HG02884 (cell line): ENCODE data around the gene TPD52L1.

Experiments
- ATAC-seq: cut with Tn5 transposase; IDR thresholded peaks from one replicate; pipeline ENCODE4 v1.9.1; 2021; ENCODE audit warnings: mild to moderate bottlenecking, moderate library complexity; ENCODE audit not compliant: unreplicated experiment

TPD52L1 gene

DNA sequence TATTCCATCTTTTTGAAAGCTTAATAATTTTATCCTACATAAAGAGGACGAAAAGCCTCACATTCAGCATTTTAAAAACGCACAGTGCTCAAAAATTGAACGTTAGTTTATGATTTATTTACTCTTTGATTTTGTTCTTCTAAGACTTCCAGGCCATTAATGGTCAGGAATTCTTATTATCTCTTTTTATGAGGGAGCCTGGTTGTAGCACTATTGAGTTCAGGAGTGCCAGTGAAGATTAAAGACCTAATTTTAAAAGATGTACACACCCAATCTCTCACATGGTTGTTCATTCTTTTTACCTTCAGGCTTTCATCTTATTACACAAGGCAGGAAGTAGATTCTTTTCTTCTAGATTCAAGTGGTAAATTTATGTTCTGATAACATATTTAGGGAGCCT lies 79.6 kb downstream of the TPD52L1 start:
- ATAC-seq = no peak

DNA sequence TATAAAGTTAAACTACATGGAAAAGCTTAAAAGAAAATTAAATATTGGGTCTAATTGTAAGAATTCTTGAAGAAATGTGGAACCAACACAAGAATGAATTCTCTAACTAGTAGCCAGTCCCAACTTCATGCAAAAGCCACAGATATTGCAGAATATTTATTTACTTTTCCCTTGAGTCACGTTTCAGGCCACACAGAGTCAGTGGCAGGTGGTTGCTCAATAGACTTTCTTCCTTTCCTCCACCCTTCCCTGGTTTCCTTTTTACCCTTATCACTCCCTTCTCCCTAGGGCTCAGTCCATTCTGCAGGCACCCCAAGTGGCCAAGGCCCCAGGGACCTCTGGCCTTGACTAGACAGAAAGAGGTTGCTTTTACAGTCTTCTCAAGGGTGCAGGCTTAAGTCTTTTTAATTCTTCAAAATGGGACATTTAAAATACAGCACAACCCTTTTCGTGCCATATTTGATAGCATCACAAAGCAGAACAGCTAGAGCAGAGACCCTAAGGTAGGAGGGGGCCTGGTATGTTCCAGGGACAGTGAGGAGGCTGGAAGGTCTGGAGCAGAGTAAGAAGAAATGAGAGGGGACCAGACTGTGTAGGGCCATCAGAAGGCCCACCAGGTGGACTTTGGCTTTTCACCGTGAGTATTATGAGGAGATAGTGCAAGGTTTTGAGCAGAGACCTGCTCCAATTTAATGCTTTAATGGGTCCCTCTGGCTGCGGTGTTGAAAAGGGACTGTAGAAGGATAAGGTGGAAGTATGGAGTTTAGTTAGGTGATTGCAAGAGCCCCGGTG lies 83.2 kb downstream of the TPD52L1 start:
- ATAC-seq = no peak

GRCh38 chr6:125237764-125238163 lies 84.2 kb downstream of the TPD52L1 start:
- ATAC-seq = no peak

GRCh38 chr6:125245109-125245508 lies 91.5 kb downstream of the TPD52L1 start:
- no peak for ATAC-seq

GRCh38 chr6:125245523-125246264 lies 92.1 kb downstream of the TPD52L1 start:
- ATAC-seq = no peak

DNA sequence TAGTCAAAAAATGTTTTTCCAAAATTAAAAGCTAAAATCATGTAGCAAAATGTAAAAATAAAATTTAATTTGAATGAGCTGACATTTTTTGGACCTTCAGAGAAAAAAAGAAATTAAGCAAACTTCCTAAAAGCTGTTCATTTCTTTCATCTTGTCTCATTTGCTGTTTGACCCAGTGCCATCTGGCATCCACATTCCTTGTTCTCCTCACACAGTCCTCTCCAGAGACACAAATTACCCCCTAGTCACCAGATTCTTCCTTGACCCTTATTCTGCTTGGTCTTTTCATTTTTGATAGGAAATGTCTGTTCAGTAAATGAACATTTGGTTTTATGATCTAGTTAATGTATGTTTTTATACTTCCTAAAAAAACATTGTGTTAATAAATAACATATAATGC lies 93.0 kb downstream of the TPD52L1 start:
- ATAC-seq = no peak

DNA sequence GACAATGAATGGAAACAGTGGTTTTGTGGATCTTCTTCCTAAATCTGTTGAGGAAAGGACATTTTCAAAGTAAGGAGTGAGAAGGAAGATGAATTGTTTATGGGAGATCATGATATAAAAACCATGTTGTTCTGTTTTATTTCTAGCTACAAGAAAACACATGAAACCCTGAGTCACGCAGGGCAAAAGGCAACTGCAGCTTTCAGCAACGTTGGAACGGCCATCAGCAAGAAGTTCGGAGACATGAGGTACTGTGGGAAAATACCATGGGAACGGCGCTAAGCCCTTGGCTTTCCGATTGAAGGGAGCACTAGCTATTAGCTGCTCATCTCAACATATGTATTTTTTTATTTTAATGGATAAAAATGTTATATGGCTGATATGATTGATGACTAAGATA lies 94.6 kb downstream of the TPD52L1 start:
- ATAC-seq = no peak

- no peak for ATAC-seq
These were observed 96.9 kb downstream of the TPD52L1 start for GRCh38 chr6:125250511-125250910.

DNA sequence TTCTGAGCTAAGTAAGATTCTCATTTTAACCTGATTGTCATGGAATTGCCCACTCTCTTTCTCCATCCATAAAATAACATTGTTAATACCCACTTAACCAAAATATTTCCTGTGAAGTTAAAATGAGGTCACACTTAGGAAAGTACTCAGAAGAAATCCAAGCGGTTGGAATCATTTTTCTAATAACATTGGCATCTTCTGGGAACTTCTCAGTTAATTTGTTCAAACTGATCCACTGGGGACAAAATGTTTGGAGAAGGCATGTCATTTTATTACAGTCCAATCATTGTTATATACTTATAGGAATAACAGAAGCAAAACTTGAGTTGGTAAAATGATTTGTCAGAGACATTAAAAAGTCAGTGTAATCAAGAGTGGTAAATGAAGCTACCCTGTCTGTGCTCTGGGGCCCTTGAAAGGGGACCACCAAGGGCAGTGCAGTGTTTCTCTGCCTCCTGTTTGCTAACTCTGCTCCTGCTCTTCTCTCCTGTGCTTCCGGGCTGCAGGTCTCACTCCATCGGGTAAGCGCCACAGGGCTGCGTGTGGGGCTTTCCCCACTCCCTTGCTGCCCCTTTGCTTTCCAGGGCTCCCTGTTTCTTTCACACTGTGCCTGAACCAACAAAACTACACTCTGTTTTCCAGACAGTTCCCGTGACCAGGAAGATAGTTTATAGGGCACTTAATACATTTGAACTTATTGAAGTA lies 98.1 kb downstream of the TPD52L1 start:
- no peak for ATAC-seq

GRCh38 chr6:125252891-125253290 lies 99.3 kb downstream of the TPD52L1 start:
- no peak for ATAC-seq

DNA sequence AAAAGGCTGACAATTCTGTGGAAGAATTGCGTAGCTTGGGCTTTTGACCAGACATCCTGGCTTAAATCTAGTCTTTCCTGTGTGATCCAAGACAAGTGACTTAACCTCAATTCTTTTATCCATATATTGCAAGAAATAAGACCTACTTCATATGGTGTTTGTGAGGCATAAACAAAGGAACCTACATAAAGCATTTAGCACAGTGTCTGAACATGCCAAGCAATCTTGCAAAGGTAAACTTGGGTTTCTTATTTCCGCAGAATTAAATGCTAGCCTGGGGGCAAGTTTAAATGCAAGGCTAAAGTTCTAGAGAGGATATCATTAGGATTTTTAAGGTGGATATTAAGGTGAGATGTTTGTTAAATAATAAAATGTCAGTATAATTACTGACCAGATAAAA lies 100.3 kb downstream of the TPD52L1 start:
- no peak for ATAC-seq

DNA sequence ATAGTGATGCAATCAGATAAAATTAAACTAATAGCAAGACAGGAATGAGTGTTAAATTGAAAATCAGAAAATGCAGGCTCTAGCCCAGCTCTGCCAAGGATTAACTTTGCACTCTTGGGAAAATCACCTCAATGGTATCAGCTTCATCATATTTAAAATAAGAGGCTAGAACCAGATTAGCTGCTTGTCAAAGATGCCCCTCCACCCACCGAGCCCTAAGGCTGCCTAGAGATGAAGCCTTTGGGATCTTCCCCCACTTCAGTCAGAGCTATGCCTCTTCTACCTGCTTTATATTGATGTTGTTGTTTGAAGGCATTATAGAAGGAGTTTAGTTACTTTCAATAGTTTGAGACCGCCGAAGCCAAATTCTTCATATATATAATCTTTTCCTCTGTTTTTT lies 100.7 kb downstream of the TPD52L1 start:
- ATAC-seq = no peak

DNA sequence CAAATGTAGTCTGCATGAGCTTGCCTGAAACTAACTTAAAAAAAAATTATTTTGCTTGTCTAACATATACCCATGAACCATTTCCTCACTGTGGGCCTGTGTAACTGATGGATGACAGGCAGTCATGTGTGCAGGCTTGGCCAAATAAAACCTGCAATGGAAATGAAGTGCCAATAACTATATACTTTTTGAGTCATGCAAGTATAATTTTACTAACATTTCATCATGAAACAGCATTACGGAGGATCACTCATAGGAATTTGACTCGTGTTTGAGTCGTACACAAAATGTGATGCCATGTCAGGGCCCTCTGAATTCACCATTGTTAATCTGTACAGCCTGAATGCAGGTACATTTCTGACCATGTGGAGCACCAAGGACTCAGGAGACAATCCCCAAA lies 101.6 kb downstream of the TPD52L1 start:
- no peak for ATAC-seq

DNA sequence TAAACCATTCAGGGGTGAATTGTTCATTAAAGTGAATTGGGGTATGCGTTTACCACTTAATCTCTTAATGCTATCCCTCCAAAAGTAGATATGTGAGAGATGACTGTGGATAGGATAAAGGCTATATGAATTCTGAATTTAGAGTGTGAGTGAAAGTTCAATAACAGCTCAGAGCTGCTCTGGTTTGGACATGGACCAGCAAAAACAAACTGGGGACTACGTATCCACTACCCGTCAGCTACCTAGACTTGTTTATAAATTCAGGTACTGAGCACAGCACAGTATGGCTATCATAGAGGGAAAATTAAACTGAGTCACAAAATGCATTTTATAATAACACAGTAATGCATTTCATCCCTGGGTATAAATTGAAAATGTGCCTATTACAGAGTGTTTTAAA lies 103.8 kb downstream of the TPD52L1 start:
- no peak for ATAC-seq

GRCh38 chr6:125258651-125259353 lies 105.2 kb downstream of the TPD52L1 start:
- peak; percentile 46 for ATAC-seq

GRCh38 chr6:125259354-125259736 lies 105.8 kb downstream of the TPD52L1 start:
- no peak for ATAC-seq

DNA sequence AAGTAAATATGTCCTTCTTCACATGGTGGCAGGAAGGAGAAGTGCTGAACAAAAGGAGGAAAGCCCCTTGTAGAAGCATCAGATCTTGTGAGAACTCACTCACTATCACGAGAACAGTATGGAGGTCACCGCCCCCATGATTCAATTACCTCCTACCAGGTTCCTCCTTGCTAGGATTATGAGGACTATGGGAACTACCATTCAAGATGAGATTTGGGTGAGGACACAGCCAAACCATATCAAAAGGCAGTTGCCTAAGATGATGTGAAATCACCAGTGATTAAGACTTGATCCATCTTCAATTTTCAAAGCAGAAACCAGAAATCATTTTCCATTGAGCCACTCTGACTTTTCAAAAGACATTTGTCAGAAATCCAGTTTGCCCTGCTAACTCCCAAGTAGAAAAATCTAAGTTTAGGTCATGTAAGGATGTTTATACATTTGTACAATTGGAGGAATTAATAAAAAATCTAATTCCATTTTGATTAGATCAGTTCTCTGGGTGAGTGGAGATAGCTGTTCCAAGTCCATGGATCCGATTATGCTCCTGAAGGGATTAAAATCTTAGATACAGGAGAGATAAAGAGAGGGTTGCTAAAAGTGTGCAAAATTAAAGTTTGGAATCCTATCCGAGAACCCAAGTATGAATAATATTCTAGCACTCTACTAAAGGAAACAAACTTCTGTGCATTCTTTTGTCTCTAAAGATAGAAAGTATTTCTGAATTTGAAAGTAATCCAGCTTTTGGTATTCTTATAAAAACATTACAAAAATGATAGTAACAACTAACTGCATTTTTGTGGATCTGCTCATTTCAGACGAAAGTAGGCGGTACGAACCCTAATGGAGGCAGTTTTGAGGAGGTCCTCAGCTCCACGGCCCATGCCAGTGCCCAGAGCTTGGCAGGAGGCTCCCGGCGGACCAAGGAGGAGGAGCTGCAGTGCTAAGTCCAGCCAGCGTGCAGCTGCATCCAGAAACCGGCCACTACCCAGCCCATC lies 108.7 kb downstream of the TPD52L1 start:
- ATAC-seq = no peak

DNA sequence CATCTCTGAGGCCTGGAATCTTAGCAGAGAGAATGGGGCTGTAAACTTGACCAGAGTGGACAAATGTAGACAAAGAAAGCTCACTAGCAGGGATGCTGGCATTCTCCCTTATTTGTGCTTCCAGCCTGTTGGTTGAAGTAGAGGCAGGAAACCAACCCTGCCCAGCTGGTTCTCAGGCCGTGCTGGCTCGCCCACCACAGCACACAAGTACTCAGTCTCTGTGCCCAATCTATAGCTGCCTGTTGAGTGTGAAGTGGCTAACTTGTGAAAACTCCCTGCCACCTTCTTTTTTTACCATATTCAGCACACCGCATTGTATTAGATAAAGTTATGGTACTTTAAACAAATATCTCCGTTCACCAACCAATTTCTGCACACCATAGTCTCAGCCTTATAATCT lies 110.9 kb downstream of the TPD52L1 start:
- ATAC-seq = no peak

DNA sequence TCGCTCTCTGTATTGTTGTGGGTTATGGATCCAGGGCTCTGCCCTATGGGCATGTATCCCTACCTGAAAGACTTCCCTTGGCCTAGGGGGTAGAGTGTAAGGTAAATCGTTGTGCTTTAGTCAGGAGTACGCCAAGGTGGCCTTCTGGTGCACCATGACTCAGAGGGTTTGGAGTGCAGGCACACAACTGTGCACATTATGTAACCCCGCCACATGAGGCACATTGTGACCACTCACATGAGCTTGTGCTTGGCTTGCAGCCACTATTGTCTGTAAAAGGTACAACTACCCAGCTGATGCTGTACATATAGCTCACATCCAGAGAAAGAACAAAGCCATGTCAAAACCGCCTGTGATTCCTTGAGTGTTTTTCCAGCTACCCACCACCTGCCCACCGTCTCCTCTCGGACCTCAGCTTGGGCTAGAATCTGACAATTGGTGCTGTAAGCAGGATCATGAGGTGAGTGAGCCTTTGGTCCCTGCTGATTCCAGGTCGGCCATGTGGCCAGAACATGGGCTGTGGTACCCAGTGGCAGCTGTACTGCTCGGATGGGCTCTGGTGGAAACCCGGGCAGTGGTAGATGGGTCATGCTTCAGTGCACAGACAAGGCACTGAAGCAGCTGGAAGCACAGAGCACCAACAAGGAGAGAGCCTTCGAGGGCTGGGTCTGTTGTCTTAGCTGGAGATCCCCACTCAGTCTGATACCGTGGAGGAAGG lies 114.4 kb downstream of the TPD52L1 start:
- ATAC-seq = no peak
